GM12801 (cell line): ENCODE results near the gene PHLDA2.

Experiments
- CTCF ChIP-seq: IDR thresholded peaks from one replicate; pipeline ENCODE4 v1.5.1; 2011; ENCODE audit warnings: control low read depth; ENCODE audit not compliant: insufficient read length; ENCODE audit errors: extremely low read depth

The PHLDA2 gene

DNA sequence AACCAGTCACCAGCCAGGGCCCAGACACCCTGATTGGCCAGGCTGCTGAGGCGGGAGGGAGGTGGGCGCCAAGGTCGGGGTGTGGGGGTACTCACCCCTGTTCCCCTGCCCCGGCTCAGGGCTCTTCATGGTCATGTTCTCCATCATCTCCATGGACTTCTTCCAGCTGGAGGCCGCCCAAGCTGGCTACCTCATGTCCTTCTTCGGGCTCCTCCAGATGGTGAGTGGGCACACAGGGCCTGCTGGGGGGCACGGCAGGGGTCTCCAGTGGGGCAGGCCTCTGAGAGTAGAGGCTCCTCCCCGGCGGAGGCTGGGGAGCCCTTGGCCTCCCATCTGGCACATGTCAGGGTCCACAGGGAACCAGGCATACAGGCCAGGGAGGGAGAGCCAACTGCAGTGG is 10.0 kb downstream of the PHLDA2 start:
- TF ChIP-seq CTCF: no peak

- TF ChIP-seq CTCF: no peak
Measured at GRCh38 chr11:2917842-2918490, 11.3 kb downstream of the PHLDA2 start.

GRCh38 chr11:2916892-2917645 is 12.2 kb downstream of the PHLDA2 start:
- no peak for TF ChIP-seq CTCF

DNA sequence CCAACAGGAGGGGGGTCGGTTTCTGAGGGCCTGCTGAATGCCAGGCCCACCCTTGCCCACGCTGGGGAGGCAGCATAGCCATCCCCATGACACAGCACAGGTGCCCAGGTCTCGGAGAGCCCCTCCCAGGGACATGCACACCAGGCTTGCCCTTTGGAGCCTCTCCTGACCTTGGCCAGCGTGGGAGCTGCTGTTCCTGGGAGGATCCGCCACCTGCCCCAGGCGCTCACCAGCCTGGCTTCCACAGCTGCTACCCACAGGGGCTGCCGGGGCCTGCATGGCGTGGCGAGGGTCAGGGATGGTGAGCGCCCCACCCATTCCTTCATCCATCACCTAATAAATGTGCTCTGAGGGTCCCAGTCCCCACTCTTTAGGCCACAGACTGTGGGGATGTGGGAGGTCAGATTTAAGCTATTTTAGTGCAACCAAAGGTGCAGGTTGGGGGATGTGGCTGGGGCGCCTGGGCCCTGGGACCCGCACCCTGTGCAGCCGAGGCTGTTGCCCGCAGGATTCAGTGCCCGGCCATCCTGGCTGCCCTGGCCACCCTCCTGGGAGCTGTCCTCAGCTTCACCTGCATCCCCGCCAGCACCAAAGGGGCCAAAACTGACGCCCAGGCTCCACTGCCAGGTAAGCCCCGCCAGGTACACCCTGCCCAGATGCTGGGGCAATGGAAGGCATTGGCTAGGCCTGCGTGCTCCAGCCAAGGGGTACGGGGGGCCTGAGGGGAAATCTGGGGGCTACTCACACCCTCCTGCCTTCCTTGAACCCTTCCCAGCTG is 12.9 kb downstream of the PHLDA2 start:
- no peak for TF ChIP-seq CTCF

DNA sequence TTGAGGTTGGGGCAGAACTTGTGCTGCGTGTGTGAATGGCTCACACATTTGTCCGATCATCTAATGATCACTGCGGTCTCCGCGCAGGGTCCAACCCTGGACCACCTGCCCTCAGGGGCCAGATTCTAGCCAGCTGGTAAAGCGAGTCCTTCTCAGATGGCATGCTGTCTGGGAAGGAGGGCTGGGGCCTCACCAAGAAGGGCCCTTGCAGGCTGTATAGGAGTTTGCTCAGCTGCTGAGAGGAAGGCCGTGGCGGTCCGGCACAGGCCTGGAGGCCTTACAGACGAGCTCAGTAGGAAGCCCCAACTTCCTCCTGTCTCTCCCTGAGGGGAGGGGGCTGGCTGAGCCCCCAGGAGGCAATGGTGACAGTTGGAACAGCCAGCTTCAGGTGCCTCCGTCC is 13.7 kb downstream of the PHLDA2 start:
- no peak for TF ChIP-seq CTCF

DNA sequence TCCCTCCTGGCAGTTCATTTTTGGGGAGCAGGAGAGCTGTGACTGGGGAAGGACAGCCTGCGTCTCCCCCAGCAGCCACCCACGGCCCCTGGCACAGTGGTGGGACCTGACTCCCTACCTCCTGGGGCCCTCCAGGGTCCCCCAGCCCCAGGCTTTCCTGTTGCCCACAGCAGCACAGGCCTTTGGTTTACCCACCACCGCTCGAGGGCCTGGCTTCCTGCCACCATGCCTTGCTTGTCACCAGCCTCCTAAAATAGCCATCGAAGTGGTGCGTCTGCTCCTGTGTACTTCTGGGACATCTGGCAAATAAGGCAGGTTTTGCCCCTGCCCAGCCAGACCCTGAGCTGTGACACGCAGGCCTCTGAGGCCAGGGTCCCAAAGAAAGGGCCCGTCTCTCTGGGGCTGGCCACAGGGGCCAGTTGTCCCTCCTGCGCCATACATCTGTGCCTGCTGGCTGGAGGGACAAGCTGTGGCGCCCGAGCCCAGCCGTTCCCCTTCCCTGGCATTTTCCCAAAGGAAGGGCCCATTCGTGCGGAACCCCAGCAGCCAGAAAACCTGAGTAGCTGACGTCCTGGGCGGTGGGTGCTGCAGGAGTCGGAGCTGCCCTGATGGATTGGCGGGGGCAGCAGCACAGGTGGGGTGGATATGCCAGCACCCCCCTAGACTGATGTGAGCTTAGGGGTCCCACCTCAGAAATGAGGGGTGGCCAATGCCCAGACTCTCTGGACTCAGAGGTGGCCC is 14.6 kb downstream of the PHLDA2 start:
- TF ChIP-seq CTCF: no peak

DNA sequence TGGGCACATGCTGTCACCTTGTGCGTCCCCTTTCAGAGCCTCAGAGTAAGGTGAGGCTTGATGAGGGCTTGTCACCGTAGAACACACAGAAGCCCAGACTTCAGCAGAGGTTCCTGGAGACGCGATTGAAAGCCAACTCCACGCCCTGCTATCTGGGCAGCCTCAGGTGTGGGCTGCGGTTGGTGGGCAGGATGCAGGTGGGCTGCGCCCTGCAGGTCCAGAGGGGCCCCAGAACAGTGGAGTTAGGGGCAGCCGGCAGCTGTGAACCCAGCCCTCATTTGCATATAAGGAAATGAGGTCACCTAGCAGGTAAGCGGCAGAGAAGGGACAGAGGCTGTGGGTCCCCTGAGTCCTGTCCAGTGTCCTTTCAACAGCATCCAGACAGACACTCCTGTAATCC is 15.4 kb downstream of the PHLDA2 start:
- no peak for TF ChIP-seq CTCF
